ENCODE results near the gene TOLLIP.

DNA sequence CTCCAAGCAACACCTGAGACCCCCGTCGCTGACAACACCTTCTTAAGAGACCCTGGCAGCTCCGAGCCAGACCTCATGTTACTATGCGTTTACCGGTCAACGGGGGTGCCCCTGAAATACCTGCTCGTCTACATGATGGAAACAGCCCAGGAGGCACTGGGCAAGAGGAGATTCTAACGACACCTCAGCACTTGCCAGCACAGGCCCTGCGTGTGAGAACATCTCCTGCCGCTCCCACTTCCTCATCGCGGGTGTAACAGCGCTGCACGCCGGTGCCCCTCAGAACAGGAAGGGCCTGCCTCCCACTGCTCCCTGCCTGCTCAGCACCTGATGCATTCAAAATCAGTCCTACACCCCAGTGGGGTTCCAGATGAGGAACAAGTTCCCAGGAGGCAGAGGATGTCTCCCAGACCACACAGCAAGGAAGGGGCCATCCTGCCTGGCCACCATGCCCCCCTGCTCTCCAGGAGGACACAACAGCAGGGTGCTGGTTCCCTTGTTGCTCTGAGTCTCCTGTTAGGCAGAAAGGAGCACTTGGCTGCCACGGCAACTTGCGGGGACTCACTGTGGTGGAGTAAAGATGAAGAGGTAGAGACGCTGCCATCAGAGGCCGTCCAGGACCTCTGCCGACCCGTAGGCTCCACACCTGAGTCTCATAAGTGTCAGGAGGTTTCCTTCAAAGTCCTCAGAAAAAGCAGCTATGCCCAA lies 2.1 kb downstream of the TOLLIP start:
- TF ChIP-seq YY1 (tag by site-specific recombination; IDR thresholded peaks at IDR 0.05) (no peak), SP3 (tag by site-specific recombination; IDR thresholded peaks at IDR 0.05) (no peak), ZNF664 (tag by site-specific recombination; IDR thresholded peaks at IDR 0.05) (no peak), ZNF174 (tag by site-specific recombination; IDR thresholded peaks at IDR 0.05) (no peak), ZFP3 (tag by site-specific recombination; IDR thresholded peaks at IDR 0.05; ENCODE audit: low read depth) (no peak), BCL11A (tag by site-specific recombination; IDR thresholded peaks at IDR 0.05; ENCODE audit: low read depth) (no peak)
- TF ChIP-seq, protein P1, sequence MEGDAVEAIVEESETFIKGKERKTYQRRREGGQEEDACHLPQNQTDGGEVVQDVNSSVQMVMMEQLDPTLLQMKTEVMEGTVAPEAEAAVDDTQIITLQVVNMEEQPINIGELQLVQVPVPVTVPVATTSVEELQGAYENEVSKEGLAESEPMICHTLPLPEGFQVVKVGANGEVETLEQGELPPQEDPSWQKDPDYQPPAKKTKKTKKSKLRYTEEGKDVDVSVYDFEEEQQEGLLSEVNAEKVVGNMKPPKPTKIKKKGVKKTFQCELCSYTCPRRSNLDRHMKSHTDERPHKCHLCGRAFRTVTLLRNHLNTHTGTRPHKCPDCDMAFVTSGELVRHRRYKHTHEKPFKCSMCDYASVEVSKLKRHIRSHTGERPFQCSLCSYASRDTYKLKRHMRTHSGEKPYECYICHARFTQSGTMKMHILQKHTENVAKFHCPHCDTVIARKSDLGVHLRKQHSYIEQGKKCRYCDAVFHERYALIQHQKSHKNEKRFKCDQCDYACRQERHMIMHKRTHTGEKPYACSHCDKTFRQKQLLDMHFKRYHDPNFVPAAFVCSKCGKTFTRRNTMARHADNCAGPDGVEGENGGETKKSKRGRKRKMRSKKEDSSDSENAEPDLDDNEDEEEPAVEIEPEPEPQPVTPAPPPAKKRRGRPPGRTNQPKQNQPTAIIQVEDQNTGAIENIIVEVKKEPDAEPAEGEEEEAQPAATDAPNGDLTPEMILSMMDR (tag by site-specific recombination; IDR thresholded peaks at IDR 0.05) = no peak

Measured in HEK293 (cell line).